ENCODE data around the gene MYEOV.
A peak's percentile ranks its signal among the peaks of the same experiment; 100 is the strongest.

Gene MYEOV

GRCh38 chr11:69287968-69288882, 5.7 kb upstream of the MYEOV start:
- DNase-seq (ENCODE audit: low spot score): peak; percentile 84

- no peak for DNase-seq (ENCODE audit: low spot score)
These were observed 5.1 kb upstream of the MYEOV start for GRCh38 chr11:69288883-69289242.

GRCh38 chr11:69290806-69291205, 3.1 kb upstream of the MYEOV start:
- no peak for DNase-seq (ENCODE audit: low spot score)

- no peak for DNase-seq (ENCODE audit: low spot score)
These were observed 2.4 kb upstream of the MYEOV start for GRCh38 chr11:69291459-69292110.

GRCh38 chr11:69292221-69292648, 1.7 kb upstream of the MYEOV start:
- DNase-seq (ENCODE audit: low spot score): no peak

GRCh38 chr11:69293087-69293486, 868 bp upstream of the MYEOV start:
- DNase-seq (ENCODE audit: low spot score): peak; percentile 22

- DNase-seq (ENCODE audit: low spot score): peak; percentile 24
These were observed 670 bp downstream of the MYEOV start for GRCh38 chr11:69294571-69295078.

GRCh38 chr11:69295079-69295994, 1.4 kb downstream of the MYEOV start:
- peak; percentile 46 for DNase-seq (ENCODE audit: low spot score)

- DNase-seq (ENCODE audit: low spot score): peak; percentile 48
These were observed 2.3 kb downstream of the MYEOV start for GRCh38 chr11:69295995-69296889.

- DNase-seq (ENCODE audit: low spot score): peak; percentile 97
These were observed 3.2 kb downstream of the MYEOV start for GRCh38 chr11:69296890-69297786.

GRCh38 chr11:69297787-69298266, 3.9 kb downstream of the MYEOV start:
- peak; percentile 21 for DNase-seq (ENCODE audit: low spot score)

GRCh38 chr11:69298267-69299022, 4.5 kb downstream of the MYEOV start:
- DNase-seq (ENCODE audit: low spot score): peak; percentile 84

- DNase-seq (ENCODE audit: low spot score): no peak
These were observed 5.1 kb downstream of the MYEOV start for GRCh38 chr11:69299023-69299461.

- no peak for DNase-seq (ENCODE audit: low spot score)
These were observed 5.6 kb downstream of the MYEOV start for GRCh38 chr11:69299572-69299971.

- DNase-seq (ENCODE audit: low spot score): peak; percentile 79
These were observed 6.4 kb downstream of the MYEOV start for GRCh38 chr11:69300120-69301060.

GRCh38 chr11:69301081-69301454, 7.1 kb downstream of the MYEOV start:
- DNase-seq (ENCODE audit: low spot score): no peak

- DNase-seq (ENCODE audit: low spot score): peak; percentile 97
These were observed 7.8 kb downstream of the MYEOV start for GRCh38 chr11:69301455-69302401.

All from LoVo (cell line).